Common myeloid progenitor, CD34-positive (primary cell): ENCODE results near the gene TAF12.
"Not testable (repeated sequence)": the region's sequence is repeated elsewhere in the genome, so short reads cannot be mapped to it uniquely, and the experiment has no call there.

Experiments used
- CTCF ChIA-PET: fragments of 350-600 bp; sonication (Branson Sonifier 250); formaldehyde crosslinking; loops from one replicate; lab custom pipeline; 2021; ENCODE audit warnings: antibody characterized with exemption; lab: Charles Lee
- POLR2A ChIA-PET: fragments of 350-600 bp; sonication (Branson Sonifier 250); formaldehyde crosslinking; loops from one replicate; lab custom pipeline; 2021; ENCODE audit warnings: antibody characterized with exemption; lab: Charles Lee
- DNase-seq, 3 donors: peaks; one replicate each; pipeline versions ENCODE4 v3.0.0 to v3.0.0-alpha.2; 2013
- H3K27ac ChIP-seq, 2 experiments: 1 replicate in 1 of 2; 2 replicates in 1 of 2; pipeline ENCODE4 v1.7.0; 2013; ENCODE audit warnings: inconsistent platforms in 2 of 2, low read length in 2 of 2, mild to moderate bottlenecking in 2 of 2, low read depth in 1 of 2, moderate library complexity in 1 of 2; ENCODE audit not compliant: severe bottlenecking in 2 of 2, insufficient read depth in 1 of 2, poor library complexity in 1 of 2
- H3K27me3 ChIP-seq, 5 experiments: replicated peaks in 2 of 5; 1 replicate in 3 of 5; 2 replicates in 2 of 5; pipeline versions ENCODE4 v1.6.1 to v1.7.0; 2013; ENCODE audit warnings: low read length in 4 of 5, mild to moderate bottlenecking in 2 of 5, moderate library complexity in 2 of 5, inconsistent platforms in 1 of 5; ENCODE audit not compliant: insufficient read depth in 5 of 5, control insufficient read depth in 4 of 5
- H3K36me3 ChIP-seq, 4 experiments: 1 replicate in 2 of 4; 2 replicates in 2 of 4; pipeline versions ENCODE4 v1.6.1 to v1.7.0; 2013; ENCODE audit warnings: low read length in 3 of 4, control low read depth in 1 of 4, mild to moderate bottlenecking in 1 of 4; ENCODE audit not compliant: control insufficient read depth in 4 of 4, insufficient read depth in 4 of 4
- H3K4me1 ChIP-seq, 4 experiments: 1 replicate in 3 of 4; 2 replicates in 1 of 4; pipeline versions ENCODE4 v1.6.1 to v1.7.1; 2013; ENCODE audit warnings: low read length in 3 of 4, mild to moderate bottlenecking in 3 of 4, control low read depth in 1 of 4, inconsistent platforms in 1 of 4, moderate library complexity in 1 of 4; ENCODE audit not compliant: control insufficient read depth in 4 of 4, insufficient read depth in 4 of 4; ENCODE audit errors: control extremely low read depth in 1 of 4
- H3K4me3 ChIP-seq, 7 experiments: 1 replicate in 4 of 7; 2 replicates in 3 of 7; pipeline versions ENCODE4 v1.5.1 to v1.7.0; 2013; ENCODE audit warnings: mild to moderate bottlenecking in 7 of 7, low read length in 6 of 7, moderate library complexity in 6 of 7, inconsistent platforms in 2 of 7, low read depth in 2 of 7, control low read depth in 1 of 7; ENCODE audit not compliant: insufficient read depth in 4 of 7, control insufficient read depth in 1 of 7; ENCODE audit errors: extremely low read depth in 1 of 7
- H3K9me3 ChIP-seq, 5 experiments: 1 replicate in 4 of 5; 2 replicates in 1 of 5; pipeline versions ENCODE4 v1.6.1 to v1.7.1; 2013; ENCODE audit warnings: low read length in 4 of 5, mild to moderate bottlenecking in 2 of 5, inconsistent platforms in 1 of 5, low read depth in 1 of 5, moderate library complexity in 1 of 5; ENCODE audit not compliant: control insufficient read depth in 4 of 5, insufficient read depth in 2 of 5; ENCODE audit errors: control extremely low read depth in 1 of 5
- WGBS: methylation state at CpG from one replicate; pipeline ENCODE4 v1.1.5; 2013; ENCODE audit not compliant: insufficient coverage; 5-methylcytosine and 5-hydroxymethylcytosine counted together

The TAF12 gene

DNA sequence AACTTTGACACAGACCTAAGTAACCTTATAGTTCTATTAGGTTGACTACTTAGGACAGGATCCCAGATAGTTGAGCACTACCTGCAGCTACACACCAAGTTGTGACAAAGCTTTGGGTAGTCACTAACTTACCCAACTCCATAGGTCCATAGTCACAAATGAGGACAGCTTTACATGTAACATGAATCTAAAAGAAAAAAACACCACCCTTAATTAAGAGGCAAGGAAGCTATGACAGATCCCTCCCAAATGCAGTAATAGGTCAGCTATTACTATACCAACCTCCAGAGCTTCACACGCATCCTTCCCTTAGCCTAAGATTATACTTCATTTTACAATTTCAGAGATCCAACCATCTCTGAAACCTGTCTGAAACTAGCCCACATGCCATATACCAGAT, 63.5 kb downstream of the TAF12 start:
- Histone ChIP-seq H3K27ac (peak overlapping the region in 1 of 2 experiments; percentile 94), H3K4me3 (peak overlapping the region in 3 of 7 experiments; percentile 87 to 99 (median 98)), H3K27me3 (no peaks in the 10 kb centered on the region), H3K9me3 (no peaks in the 10 kb centered on the region), H3K36me3 (peaks cover 10 to 42% (median 30%) of the 10 kb centered on the region in 4 experiments), H3K4me1 (peaks cover 12 to 29% (median 28%) of the 10 kb centered on the region in 4 experiments)
- WGBS, result no CpG with 5 or more reads among the region's 1 CpG
- no peak for DNase-seq
- POLR2A ChIA-PET, result interaction anchor here (0.6 to 2.9 kb wide), 6 partner anchors 9 to 757 kb away, joined by 3 to 8 read pairs (median 6); partner anchors contain the start of gene RCC1
- CTCF ChIA-PET, result interaction anchor here (0.6 to 4.3 kb wide), 10 partner anchors 9 to 407 kb away, joined by 3 to 27 read pairs (median 4); partner anchors contain the start of genes TRNAU1AP and YTHDF2

GRCh38 chr1:28578696-28579218, 64.1 kb downstream of the TAF12 start:
- Histone ChIP-seq H3K36me3 (peaks cover 10 to 43% (median 31%) of the 10 kb centered on the region in 4 experiments), H3K27me3 (no peaks in the 10 kb centered on the region), H3K4me3 (no peak overlapping the region), H3K9me3 (no peaks in the 10 kb centered on the region), H3K4me1 (peaks cover 12 to 29% (median 28%) of the 10 kb centered on the region in 4 experiments), H3K27ac (peak overlapping the region in 1 of 2 experiments; percentile 94)
- CTCF ChIA-PET, result interaction anchor here (0.6 to 4.3 kb wide), 8 partner anchors 9 to 406 kb away, joined by 3 to 27 read pairs (median 8); partner anchors contain the start of genes TRNAU1AP and YTHDF2
- WGBS, result 90% methylated on average over 5 of the region's 6 CpGs
- POLR2A ChIA-PET, result interaction anchor here (0.6 to 0.7 kb wide), 2 partner anchors 62 to 70 kb away, joined by 3 to 5 read pairs; no protein-coding TSS in a partner anchor
- DNase-seq, result no peak

GRCh38 chr1:28577738-28578536, 64.9 kb downstream of the TAF12 start:
- CTCF ChIA-PET, result interaction anchor here (3.0 to 4.3 kb wide), 3 partner anchors 8 to 25 kb away, joined by 10 to 27 read pairs (median 20); no protein-coding TSS in a partner anchor
- POLR2A ChIA-PET, result no interaction called here

DNA sequence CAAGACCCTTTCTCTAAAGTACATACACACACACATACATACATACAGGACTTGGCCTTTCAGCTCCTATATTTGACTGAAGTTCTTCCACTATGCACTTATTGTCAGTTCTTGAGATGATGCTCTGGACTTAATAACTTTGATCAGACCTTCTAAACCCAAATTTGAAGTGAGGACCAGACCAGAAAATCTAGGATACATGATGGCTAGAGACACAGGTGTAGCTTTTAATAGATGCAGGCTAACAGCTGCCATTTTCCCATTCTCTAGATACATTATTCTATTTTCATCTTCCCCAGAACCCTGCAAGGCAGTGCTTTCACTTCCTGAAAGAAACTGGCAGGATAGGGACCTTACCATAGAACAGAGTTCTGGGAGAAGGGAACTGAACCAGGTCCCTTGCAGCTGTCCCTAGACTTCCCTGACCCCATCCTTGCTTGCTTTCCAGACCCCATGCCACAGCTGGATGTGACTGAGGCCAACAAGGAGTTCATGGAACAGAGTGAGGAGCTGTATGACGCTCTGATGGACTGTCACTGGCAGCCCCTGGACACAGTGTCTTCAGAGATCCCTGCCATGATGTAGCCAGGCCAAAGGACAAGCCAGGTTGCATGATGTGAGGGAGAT, 65.7 kb downstream of the TAF12 start:
- 80% methylated on average over 1 of the region's 1 CpG for WGBS
- ChIA-PET POLR2A (no interaction called here), CTCF (interaction anchor here (1.1 to 3.0 kb wide), 2 partner anchors 13 to 25 kb away, joined by 4 to 10 read pairs; no protein-coding TSS in a partner anchor)
- no peaks in the 10 kb centered on the region for H3K9me3 ChIP-seq
- H3K36me3 ChIP-seq, result peaks cover 11 to 49% (median 35%) of the 10 kb centered on the region in 4 experiments
- H3K27ac ChIP-seq, result no peak overlapping the region
- H3K4me1 ChIP-seq, result peaks cover 12 to 22% (median 20%) of the 10 kb centered on the region in 4 experiments
- DNase-seq, result no peak
- no peak overlapping the region for H3K4me3 ChIP-seq
- no peaks in the 10 kb centered on the region for H3K27me3 ChIP-seq

More at GRCh38 chr1:28577738-28578536, 64.9 kb downstream of the TAF12 start:
- Histone ChIP-seq H3K9me3 (no peaks in the 10 kb centered on the region), H3K4me3 (no peak overlapping the region), H3K27ac (peak overlapping the region in 1 of 2 experiments; percentile 37), H3K4me1 (peaks cover 12 to 27% (median 26%) of the 10 kb centered on the region in 4 experiments), H3K36me3 (peaks cover 10 to 49% (median 34%) of the 10 kb centered on the region in 4 experiments), H3K27me3 (no peaks in the 10 kb centered on the region)
- WGBS, result 98% methylated on average over 4 of the region's 6 CpGs
- DNase-seq, result no peak

- H3K4me3 ChIP-seq, result no peak overlapping the region
- CTCF ChIA-PET, result interaction anchor here (0.6 kb wide), 1 partner anchor 10 kb away, joined by 4 read pairs; no protein-coding TSS in a partner anchor
- H3K27me3 ChIP-seq, result no peaks in the 10 kb centered on the region
- POLR2A ChIA-PET, result no interaction called here
- H3K9me3 ChIP-seq, result no peaks in the 10 kb centered on the region
- peaks cover 12 to 56% (median 33%) of the 10 kb centered on the region in 4 experiments for H3K36me3 ChIP-seq
- no peaks in the 10 kb centered on the region for H3K4me1 ChIP-seq
- WGBS, result 98% methylated on average over 10 of the region's 11 CpGs
- DNase-seq, result no peak
- no peak overlapping the region for H3K27ac ChIP-seq
Measured at GRCh38 chr1:28573564-28573963, 69.3 kb downstream of the TAF12 start.

DNA sequence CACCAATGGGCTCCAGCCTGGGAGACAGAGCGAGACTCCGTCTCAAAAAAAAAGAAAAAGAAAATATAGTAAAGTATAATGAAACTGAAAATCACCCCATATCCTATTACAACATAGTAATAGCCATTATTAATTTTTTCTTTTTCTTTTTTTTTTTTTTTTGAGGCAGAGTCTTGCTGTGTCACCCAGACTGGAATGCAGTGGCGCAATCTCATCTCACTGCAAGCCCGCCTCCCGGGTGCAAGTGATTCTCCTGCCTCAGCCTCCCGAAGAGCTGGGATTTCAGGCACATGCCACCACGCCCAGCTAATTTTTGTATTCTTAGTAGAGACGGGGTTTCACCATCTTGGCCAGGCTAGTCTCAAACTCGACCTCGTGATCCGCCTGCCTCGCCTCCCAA, 70.0 kb downstream of the TAF12 start:
- H3K4me1 ChIP-seq, H3K9me3 ChIP-seq, H3K27ac ChIP-seq, H3K4me3 ChIP-seq, H3K27me3 ChIP-seq, CTCF ChIA-PET, POLR2A ChIA-PET, DNase-seq: not testable (repeated sequence)
- 97% methylated on average over 7 of the region's 12 CpGs for WGBS
- H3K36me3 ChIP-seq, result peaks cover 14 to 56% (median 31%) of the 10 kb centered on the region in 4 experiments
